CD4-positive, CD25-positive, alpha-beta regulatory T cell (primary cell): ENCODE measurements around the gene TRIM14. TPM values are rescaled to one million over a fixed set of nuclear protein-coding genes. Genes with fewer than 3 reads are reported as not detected.

ENCODE experiments used
- ATAC-seq, 2 donors: fragments of 150-1000 bp; cut with Tn5 transposase; one replicate each; pipeline ENCODE4 v1.10.0; 2021; ENCODE audit warnings: low read depth in 2 of 2, moderate number of reproducible peaks in 2 of 2, moderate library complexity in 1 of 2
- DNase-seq, 3 donors: peaks; one replicate each; pipeline versions ENCODE4 v3.0.0 to v3.0.0-alpha.2; 2012 to 2022; ENCODE audit warnings: mixed read lengths in 1 of 3
- H3K27ac ChIP-seq: one replicate; pipeline ENCODE4 v1.7.0; 2013; ENCODE audit warnings: mild to moderate bottlenecking, low read length; ENCODE audit not compliant: insufficient read depth, poor library complexity, severe bottlenecking
- H3K27me3 ChIP-seq: one replicate; pipeline ENCODE4 v1.7.0; 2013; ENCODE audit warnings: low read length; ENCODE audit not compliant: control insufficient read depth, insufficient read depth
- H3K36me3 ChIP-seq: one replicate; pipeline ENCODE4 v1.7.0; 2013; ENCODE audit warnings: mild to moderate bottlenecking, low read length, moderate library complexity; ENCODE audit not compliant: control insufficient read depth, insufficient read depth
- H3K4me1 ChIP-seq: 2 replicates; pipeline ENCODE4 v1.7.0; 2013; ENCODE audit warnings: mild to moderate bottlenecking, low read length; ENCODE audit not compliant: insufficient read depth, control insufficient read depth, poor library complexity, severe bottlenecking
- H3K4me3 ChIP-seq: one replicate; pipeline ENCODE4 v1.7.0; 2013; ENCODE audit warnings: low read depth, mild to moderate bottlenecking, low read length, moderate library complexity
- H3K9me3 ChIP-seq, 2 experiments: 1 replicate in 1 of 2; 2 replicates in 1 of 2; pipeline ENCODE4 v1.7.0; 2013; ENCODE audit warnings: low read length in 2 of 2, mild to moderate bottlenecking in 1 of 2, moderate library complexity in 1 of 2; ENCODE audit not compliant: control insufficient read depth in 2 of 2
- H3K27ac Mint-ChIP-seq, 3 donors: one replicate each; pipeline ENCODE4 v1.8.0; 2020 to 2022; ENCODE audit warnings: mild to moderate bottlenecking in 3 of 3, mixed read lengths in 3 of 3, moderate library complexity in 2 of 3
- H3K27me3 Mint-ChIP-seq: one replicate; pipeline ENCODE4 v1.8.0; 2022; ENCODE audit warnings: mild to moderate bottlenecking, mixed read lengths
- H3K36me3 Mint-ChIP-seq: one replicate; pipeline ENCODE4 v1.8.0; 2020; ENCODE audit warnings: mixed read lengths
- H3K4me1 Mint-ChIP-seq, 4 donors: one replicate each; pipeline ENCODE4 v1.8.0; 2020 to 2022; ENCODE audit warnings: mixed read lengths in 4 of 4, mild to moderate bottlenecking in 1 of 4
- H3K4me3 Mint-ChIP-seq, 4 donors: one replicate each; pipeline ENCODE4 v1.8.0; 2020 to 2022; ENCODE audit warnings: mild to moderate bottlenecking in 4 of 4, mixed read lengths in 4 of 4, moderate library complexity in 3 of 4
- H3K9me3 Mint-ChIP-seq, 7 donors: one replicate each; pipeline ENCODE4 v1.8.0; 2020 to 2022; ENCODE audit warnings: mixed read lengths in 7 of 7, mild to moderate bottlenecking in 3 of 7, moderate library complexity in 2 of 7
- polyA plus RNA-seq, 4 donors: library from polyadenylated mRNA; unstranded; fragments of 300-500 nt; fragmentation: Illumina TruSeq; gene quantifications; one replicate each; pipeline ENCODE4 v1.2.3, GENCODE V29; 2021
- total RNA-seq: library from RNA; stranded (reverse); gene quantifications from one replicate; pipeline ENCODE4 v1.2.3, GENCODE V29; 2022

The TRIM14 gene
- total and polyA plus RNA-seq, 5 donors from 2014 or later: 65.2 to 120 (median 81.1) TPM

DNA sequence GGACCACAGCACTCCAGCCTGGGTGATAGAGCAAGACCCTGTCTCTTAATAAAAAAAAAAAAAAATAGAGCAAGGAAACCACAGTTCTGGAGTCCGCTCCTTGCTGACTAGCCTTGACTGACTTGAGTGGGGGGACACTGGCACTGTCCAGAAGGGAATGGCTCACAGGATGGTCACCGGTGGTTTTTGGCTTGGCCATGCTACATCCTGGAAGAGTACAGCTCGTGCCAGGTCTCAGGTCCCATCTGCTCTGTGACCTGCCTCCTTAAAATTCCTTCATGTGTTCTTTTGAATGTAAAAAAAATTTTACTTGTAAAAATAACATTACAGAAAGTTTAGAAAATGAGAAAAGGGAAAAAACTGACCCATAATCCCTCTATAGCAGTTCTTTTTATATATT is 56.9 kb downstream of the TRIM14 start:
- no peaks in the 10 kb centered on the region for H3K9me3 ChIP-seq
- DNase-seq (no peak), ATAC-seq (no peak)
- H3K27ac ChIP-seq: no peak overlapping the region
- H3K27me3 ChIP-seq: no peaks in the 10 kb centered on the region
- H3K36me3 Mint-ChIP-seq: peaks cover 18% of the 10 kb centered on the region
- peaks cover 10% of the 10 kb centered on the region for H3K4me1 ChIP-seq
- H3K9me3 Mint-ChIP-seq: no peaks in the 10 kb centered on the region
- H3K4me3 ChIP-seq: no peak overlapping the region
- peaks cover 14 to 44% (median 27%) of the 10 kb centered on the region in 4 donors for H3K4me1 Mint-ChIP-seq
- no peaks in the 10 kb centered on the region for H3K27me3 Mint-ChIP-seq
- peaks cover 19% of the 10 kb centered on the region for H3K36me3 ChIP-seq
- no peak overlapping the region for H3K27ac Mint-ChIP-seq
- H3K4me3 Mint-ChIP-seq: no peak overlapping the region

DNA sequence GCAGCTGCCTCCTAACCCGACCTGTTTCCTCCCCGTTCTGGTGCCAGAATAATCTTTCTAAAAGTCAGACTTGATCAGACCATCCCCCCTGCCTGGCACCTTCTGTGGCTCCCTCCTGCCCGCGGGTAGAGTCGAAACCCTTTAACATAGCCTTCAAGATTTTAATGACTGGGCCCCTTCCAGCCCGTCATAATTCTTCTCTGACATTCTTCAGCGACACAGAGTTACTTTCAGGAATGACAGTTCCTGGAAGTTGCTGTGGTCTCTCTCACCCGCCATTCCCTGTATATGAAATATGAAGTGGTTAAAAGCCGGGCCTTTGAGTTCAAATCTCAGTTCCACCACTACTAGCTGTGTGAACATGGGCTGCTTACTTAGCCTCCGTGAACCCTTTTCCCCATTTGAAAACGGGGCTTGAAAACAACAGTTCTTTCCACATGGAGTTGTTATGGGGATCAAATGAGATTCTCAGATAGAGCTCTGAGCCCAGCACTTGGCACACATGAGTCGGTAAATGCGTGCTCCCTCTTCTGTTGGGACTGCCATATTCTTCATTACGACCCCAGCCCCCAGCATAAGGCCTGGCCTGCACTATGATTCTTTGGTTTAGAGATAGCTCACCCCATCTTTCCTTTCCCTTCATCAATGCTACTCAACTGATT is 61.8 kb downstream of the TRIM14 start:
- Mint-ChIP-seq H3K27ac (peak overlapping the region; percentile 96 to 99 (median 98)), H3K4me1 (peaks cover 8 to 33% (median 16%) of the 10 kb centered on the region in 4 donors)

DNA sequence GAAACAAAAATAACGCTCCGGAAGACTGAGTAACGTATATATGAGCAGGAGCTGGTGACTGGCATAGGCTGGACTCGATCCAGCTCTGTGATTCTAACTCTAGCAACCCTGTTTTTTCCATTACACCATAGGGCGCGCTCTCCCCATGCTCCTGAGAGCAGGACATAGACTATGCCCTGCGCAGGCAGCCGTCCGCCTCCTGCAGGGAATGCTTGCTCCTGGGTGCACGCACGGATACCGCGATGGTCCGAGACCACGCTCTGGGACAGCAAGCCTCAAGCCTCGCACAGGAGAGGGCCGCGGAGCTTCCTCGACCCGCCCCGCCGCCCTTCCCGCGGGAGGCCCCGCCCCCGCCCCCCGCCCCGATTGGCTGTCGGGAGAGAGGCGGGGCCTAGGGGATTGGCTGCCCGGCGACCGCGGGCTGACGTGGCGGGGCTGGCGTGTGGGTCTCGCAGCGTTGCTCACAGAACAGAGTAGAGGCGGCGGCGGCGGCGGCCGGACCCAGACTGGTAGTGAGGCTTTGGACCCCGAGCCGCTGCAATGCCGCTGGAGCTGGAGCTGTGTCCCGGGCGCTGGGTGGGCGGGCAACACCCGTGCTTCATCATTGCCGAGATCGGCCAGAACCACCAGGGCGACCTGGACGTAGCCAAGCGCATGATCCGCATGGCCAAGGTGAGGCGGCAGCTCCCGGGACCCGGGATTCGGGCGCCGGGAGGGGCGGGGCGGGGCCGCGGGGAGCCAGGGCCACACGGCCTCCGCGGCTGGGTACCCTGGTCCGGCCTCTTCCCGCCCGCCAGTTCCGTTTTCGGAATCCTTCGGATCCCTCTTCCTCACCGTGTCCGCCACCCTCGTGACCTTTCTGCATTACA is 62.5 kb downstream of the TRIM14 start, which contains the start of gene NANS:
NANS (plus strand) TSS at position 464 of the 869 bp plus-strand sequence; CDS start at position 541, 77 bp downstream.
- Mint-ChIP-seq H3K4me3 (peak within 1 kb of the TSS; percentile 94 to 100 (median 96)), H3K27me3 (no peaks in the 10 kb centered on the region), H3K9me3 (no peaks in the 10 kb centered on the region), H3K4me1 (peaks cover 8 to 31% (median 14%) of the 10 kb centered on the region in 4 donors), H3K27ac (peak within 1 kb of the TSS; percentile 96 to 99 (median 98)), H3K36me3 (peaks cover 6% of the 10 kb centered on the region)
- peak; percentile 94 to 96 for ATAC-seq
- Histone ChIP-seq H3K4me3 (peak within 1 kb of the TSS; percentile 84), H3K4me1 (peaks cover 20% of the 10 kb centered on the region), H3K36me3 (peaks cover 5% of the 10 kb centered on the region), H3K27me3 (no peaks in the 10 kb centered on the region), H3K27ac (peak within 1 kb of the TSS; percentile 86), H3K9me3 (no peaks in the 10 kb centered on the region)
- DNase-seq: peak; percentile 88 to 93 (median 90)

More for the DNA sequence above, 61.8 kb downstream of the TRIM14 start:
- no peaks in the 10 kb centered on the region for H3K27me3 ChIP-seq
- Mint-ChIP-seq H3K36me3 (peaks cover 6% of the 10 kb centered on the region), H3K4me3 (peak overlapping the region; percentile 94 to 100 (median 96)), H3K27me3 (no peaks in the 10 kb centered on the region), H3K9me3 (no peaks in the 10 kb centered on the region)
- DNase-seq: peak in 2 of 3 donors; percentile 15 to 66
- H3K36me3 ChIP-seq: peaks cover 11% of the 10 kb centered on the region
- ATAC-seq: no peak
- H3K9me3 ChIP-seq: no peaks in the 10 kb centered on the region
- peak overlapping the region; percentile 84 for H3K4me3 ChIP-seq
- peak overlapping the region; percentile 86 for H3K27ac ChIP-seq
- peaks cover 20% of the 10 kb centered on the region for H3K4me1 ChIP-seq

DNA sequence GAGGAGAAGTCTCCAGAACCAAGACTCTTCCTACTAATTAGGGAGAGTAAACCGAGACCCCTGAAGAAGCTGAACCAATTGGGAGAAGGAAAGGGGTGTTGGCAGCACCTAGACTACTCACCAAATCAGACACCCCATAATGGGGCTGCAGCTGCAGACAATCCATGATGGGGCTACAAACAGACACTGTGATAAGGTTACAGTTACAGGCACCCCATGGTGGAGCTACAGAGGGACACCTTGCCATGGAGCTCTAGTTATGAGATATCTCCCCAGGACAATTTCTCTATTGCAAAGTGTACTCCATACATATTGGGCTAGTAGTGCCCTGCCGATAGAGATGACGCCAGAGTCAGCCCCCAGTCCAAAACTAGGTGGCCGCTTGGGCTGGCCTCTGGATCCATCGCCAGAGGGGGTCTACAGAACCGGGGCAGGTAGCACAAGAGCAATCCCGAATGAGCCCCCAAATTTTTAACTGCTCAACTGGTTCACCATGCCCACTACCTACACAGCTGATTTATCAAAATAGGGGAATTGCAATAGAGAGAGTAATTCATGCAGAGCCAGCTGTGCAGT is 64.6 kb downstream of the TRIM14 start:
- peak overlapping the region in 2 of 4 donors; percentile 29 to 70 for H3K4me3 Mint-ChIP-seq
- Histone ChIP-seq H3K27ac (no peak overlapping the region), H3K4me1 (peaks cover 20% of the 10 kb centered on the region), H3K36me3 (no peaks in the 10 kb centered on the region), H3K9me3 (no peaks in the 10 kb centered on the region), H3K27me3 (no peaks in the 10 kb centered on the region), H3K4me3 (no peak overlapping the region)
- H3K36me3 Mint-ChIP-seq: no peaks in the 10 kb centered on the region
- H3K4me1 Mint-ChIP-seq: peaks cover 3 to 30% (median 14%) of the 10 kb centered on the region in 4 donors
- ATAC-seq (no peak), DNase-seq (no peak)
- peak overlapping the region in 2 of 3 donors; percentile 26 to 52 for H3K27ac Mint-ChIP-seq
- no peaks in the 10 kb centered on the region for H3K9me3 Mint-ChIP-seq
- H3K27me3 Mint-ChIP-seq: no peaks in the 10 kb centered on the region

DNA sequence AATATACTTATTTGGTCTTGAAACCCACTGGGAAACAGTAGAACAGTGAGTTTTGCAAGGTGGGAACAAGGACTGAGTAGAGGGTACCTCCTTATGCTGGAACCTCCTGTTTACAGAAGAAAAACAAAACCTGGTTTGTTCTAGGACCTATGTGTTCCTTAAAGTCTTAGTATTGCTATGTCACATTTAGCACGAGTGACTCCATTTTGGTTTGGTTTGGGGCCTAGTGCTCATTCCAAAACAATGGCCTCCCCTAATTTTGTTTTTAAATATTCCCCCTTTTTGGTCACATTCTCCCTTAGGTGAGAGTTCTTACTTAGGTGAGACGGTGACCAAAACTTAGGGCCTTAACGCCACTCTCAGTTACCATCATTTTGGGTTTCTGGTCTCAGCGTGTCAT is 68.7 kb downstream of the TRIM14 start:
- no peaks in the 10 kb centered on the region for H3K9me3 ChIP-seq
- no peak overlapping the region for H3K4me3 ChIP-seq
- H3K27ac ChIP-seq: no peak overlapping the region
- no peaks in the 10 kb centered on the region for H3K27me3 ChIP-seq
- Mint-ChIP-seq H3K27me3 (no peaks in the 10 kb centered on the region), H3K9me3 (no peaks in the 10 kb centered on the region), H3K4me1 (peaks cover 6 to 23% (median 8%) of the 10 kb centered on the region in 4 donors), H3K4me3 (no peak overlapping the region), H3K36me3 (no peaks in the 10 kb centered on the region), H3K27ac (no peak overlapping the region)
- no peaks in the 10 kb centered on the region for H3K4me1 ChIP-seq
- H3K36me3 ChIP-seq: no peaks in the 10 kb centered on the region
- DNase-seq (no peak), ATAC-seq (no peak)

DNA sequence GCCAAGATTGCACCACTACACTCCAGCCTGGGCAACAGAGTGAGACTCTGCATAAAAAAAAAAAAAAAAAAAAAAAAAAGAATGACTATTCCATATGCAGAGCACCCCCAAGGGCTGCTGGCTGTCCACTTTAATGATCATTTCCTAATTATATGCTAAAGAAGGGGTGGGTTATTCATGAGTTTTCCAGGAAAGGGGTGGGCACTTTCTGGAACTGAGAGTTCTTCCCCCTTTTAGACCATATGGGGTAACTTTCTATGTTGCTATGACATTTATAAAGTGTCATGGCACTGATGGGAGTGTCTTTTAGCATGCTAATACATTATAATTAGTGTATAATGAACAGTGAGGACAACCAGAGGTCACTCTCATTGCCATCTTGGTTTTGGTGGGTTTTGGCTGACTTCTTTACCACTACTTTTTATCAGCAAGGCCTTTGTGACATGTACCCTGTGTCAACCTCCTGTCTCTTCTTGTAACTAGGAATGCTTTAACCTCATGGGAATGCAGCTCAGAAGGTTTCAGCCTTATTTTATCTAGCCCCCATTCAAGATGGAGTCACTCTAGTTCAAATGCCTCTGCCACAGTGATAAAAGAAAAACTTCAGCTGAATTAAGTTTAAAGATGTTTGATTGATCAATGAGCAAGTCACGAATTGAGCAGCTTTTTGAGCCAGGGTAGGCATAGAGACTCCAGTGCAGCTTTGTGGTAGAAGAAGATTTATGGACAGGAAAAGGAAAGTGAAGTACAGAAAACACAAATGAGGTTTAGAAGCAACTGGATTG is 69.5 kb downstream of the TRIM14 start:
- Histone ChIP-seq H3K36me3 (no peaks in the 10 kb centered on the region), H3K27ac (no peak overlapping the region), H3K27me3 (no peaks in the 10 kb centered on the region), H3K4me3 (no peak overlapping the region), H3K9me3 (no peaks in the 10 kb centered on the region), H3K4me1 (no peaks in the 10 kb centered on the region)
- DNase-seq (no peak), ATAC-seq (no peak)
- Mint-ChIP-seq H3K36me3 (no peaks in the 10 kb centered on the region), H3K4me1 (peaks cover 9 to 29% (median 13%) of the 10 kb centered on the region in 4 donors), H3K27ac (no peak overlapping the region), H3K4me3 (no peak overlapping the region), H3K27me3 (no peaks in the 10 kb centered on the region), H3K9me3 (no peaks in the 10 kb centered on the region)

DNA sequence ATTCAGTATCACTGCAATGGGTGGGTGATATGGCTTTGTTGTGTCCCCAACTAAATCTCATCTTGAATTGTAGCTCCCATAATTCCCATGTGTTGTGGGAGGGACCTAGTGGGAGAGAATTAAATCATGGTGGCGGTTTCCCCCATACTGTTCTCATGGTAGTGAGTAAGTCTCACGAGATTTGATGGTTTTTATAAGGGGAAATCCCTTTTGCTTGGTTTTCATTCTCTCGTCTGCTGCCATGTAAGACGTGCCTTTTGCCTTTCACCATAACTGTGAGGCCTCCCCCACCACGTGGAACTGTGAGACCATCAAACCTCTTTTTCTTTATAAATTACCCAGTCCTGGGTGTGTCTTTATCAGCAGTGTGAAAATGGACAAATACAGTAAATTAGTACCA is 72.0 kb downstream of the TRIM14 start:
- no peak overlapping the region for H3K4me3 ChIP-seq
- DNase-seq (no peak), ATAC-seq (no peak)
- H3K27ac ChIP-seq: no peak overlapping the region
- Mint-ChIP-seq H3K4me1 (peaks cover 9 to 29% (median 13%) of the 10 kb centered on the region in 4 donors), H3K4me3 (no peak overlapping the region), H3K27me3 (no peaks in the 10 kb centered on the region), H3K9me3 (no peaks in the 10 kb centered on the region), H3K36me3 (no peaks in the 10 kb centered on the region), H3K27ac (no peak overlapping the region)
- H3K4me1 ChIP-seq: no peaks in the 10 kb centered on the region
- no peaks in the 10 kb centered on the region for H3K36me3 ChIP-seq
- H3K9me3 ChIP-seq: no peaks in the 10 kb centered on the region
- no peaks in the 10 kb centered on the region for H3K27me3 ChIP-seq
